Left lung (tissue), 10 donors: ENCODE data around the gene DAB1. TPM values are rescaled to one million over a fixed set of nuclear protein-coding genes. Genes with fewer than 3 reads are reported as not detected.

Experiments
- ATAC-seq: fragments of 200-7000 bp; cut with Tn5 transposase; one replicate; pipeline ENCODE4 v1.9.1; 2020; ENCODE audit warnings: moderate library complexity
- DNase-seq, 4 donors: peaks; one replicate each; pipeline ENCODE4 v3.0.0-alpha.2; 2013 to 2020
- H3K27ac ChIP-seq, 2 donors: fragments of 200-600 bp; sonication (generic) in 1 of 2; one replicate each; pipeline versions ENCODE4 v1.5.0 to v1.8.0; 2020 to 2021
- H3K27me3 ChIP-seq, 2 donors: fragments of 200-600 bp; sonication (generic) in 1 of 2; one replicate each; pipeline versions ENCODE4 v1.5.0 to v1.8.0; 2020 to 2021
- H3K36me3 ChIP-seq, 2 donors: fragments of 200-600 bp; sonication (generic) in 1 of 2; one replicate each; pipeline versions ENCODE4 v1.5.0 to v1.8.0; 2020 to 2021
- H3K4me1 ChIP-seq, 2 donors: fragments of 200-600 bp; one replicate each; pipeline ENCODE4 v1.8.0; 2021
- H3K4me3 ChIP-seq, 2 donors: fragments of 200-600 bp; sonication (generic) in 1 of 2; one replicate each; pipeline versions ENCODE4 v1.5.0 to v1.8.0; 2020 to 2021; ENCODE audit warnings: mild to moderate bottlenecking in 1 of 2
- H3K9me3 ChIP-seq, 2 donors: fragments of 200-600 bp; sonication (generic) in 1 of 2; one replicate each; pipeline versions ENCODE4 v1.5.0 to v1.8.0; 2020 to 2021
- intact Hi-C, 2 donors: fragments of 100-400 bp; cut with DNase I; formaldehyde crosslinking; loops; one replicate each; pipeline versions ENCODE4 v1.11.2 to v1.14.2; 2022
- polyA plus RNA-seq, 6 donors: library from polyadenylated mRNA; unstranded; fragments of 120-200 nt; gene quantifications; one replicate each; pipeline ENCODE4 v1.2.1, GENCODE V29; 2013; ENCODE audit not compliant: insufficient read length in 6 of 6
- total RNA-seq, 2 donors: library from RNA; stranded (reverse); fragmentation: NEBNext Ultra II Directional; extraction: Animal tissue kit (Norgen Biotek cat#: 25700); gene quantifications; one replicate each; pipeline ENCODE4 v1.2.1, GENCODE V29; 2021
- TF ChIP-seq, protein P1 (sequence below), 2 donors: fragments of 200-600 bp; sonication (generic) in 1 of 2; IDR thresholded peaks; one replicate each; pipeline versions ENCODE4 v1.5.0 to v1.8.0; 2021; ENCODE audit warnings: antibody characterized with exemption in 2 of 2
- donor health status: DM: no; HTN: yes; CAD: no.
- donor health status: DM: no; HTN: no; CAD: no.

DAB1 gene
- total and polyA plus RNA-seq, 8 donors: 0.17 to 1.7 (median 1.1) TPM

- H3K4me1 ChIP-seq: no peaks in the 10 kb centered on the region
- no peaks in the 10 kb centered on the region for H3K36me3 ChIP-seq
- no peak overlapping the region for H3K27ac ChIP-seq
- intact Hi-C loops: no loop called here
- no peak overlapping the region for H3K4me3 ChIP-seq
- ATAC-seq: no peak
- no peaks in the 10 kb centered on the region for H3K27me3 ChIP-seq
- TF ChIP-seq, protein P1, sequence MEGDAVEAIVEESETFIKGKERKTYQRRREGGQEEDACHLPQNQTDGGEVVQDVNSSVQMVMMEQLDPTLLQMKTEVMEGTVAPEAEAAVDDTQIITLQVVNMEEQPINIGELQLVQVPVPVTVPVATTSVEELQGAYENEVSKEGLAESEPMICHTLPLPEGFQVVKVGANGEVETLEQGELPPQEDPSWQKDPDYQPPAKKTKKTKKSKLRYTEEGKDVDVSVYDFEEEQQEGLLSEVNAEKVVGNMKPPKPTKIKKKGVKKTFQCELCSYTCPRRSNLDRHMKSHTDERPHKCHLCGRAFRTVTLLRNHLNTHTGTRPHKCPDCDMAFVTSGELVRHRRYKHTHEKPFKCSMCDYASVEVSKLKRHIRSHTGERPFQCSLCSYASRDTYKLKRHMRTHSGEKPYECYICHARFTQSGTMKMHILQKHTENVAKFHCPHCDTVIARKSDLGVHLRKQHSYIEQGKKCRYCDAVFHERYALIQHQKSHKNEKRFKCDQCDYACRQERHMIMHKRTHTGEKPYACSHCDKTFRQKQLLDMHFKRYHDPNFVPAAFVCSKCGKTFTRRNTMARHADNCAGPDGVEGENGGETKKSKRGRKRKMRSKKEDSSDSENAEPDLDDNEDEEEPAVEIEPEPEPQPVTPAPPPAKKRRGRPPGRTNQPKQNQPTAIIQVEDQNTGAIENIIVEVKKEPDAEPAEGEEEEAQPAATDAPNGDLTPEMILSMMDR (IDR thresholded peaks at IDR 0.05): no peak
- no peak for DNase-seq
- no peaks in the 10 kb centered on the region for H3K9me3 ChIP-seq
Observed at GRCh38 chr1:57393058-57393584, 30.7 kb downstream of the DAB1 start.

- Histone ChIP-seq H3K4me1 (no peaks in the 10 kb centered on the region), H3K36me3 (no peaks in the 10 kb centered on the region), H3K9me3 (no peaks in the 10 kb centered on the region), H3K4me3 (no peak overlapping the region), H3K27me3 (no peaks in the 10 kb centered on the region), H3K27ac (no peak overlapping the region)
- ATAC-seq (no peak), DNase-seq (no peak)
- TF ChIP-seq, protein P1 (IDR thresholded peaks at IDR 0.05): no peak
- intact Hi-C loops: no loop called here
Observed at GRCh38 chr1:57385336-57385735, 38.5 kb downstream of the DAB1 start.

DNA sequence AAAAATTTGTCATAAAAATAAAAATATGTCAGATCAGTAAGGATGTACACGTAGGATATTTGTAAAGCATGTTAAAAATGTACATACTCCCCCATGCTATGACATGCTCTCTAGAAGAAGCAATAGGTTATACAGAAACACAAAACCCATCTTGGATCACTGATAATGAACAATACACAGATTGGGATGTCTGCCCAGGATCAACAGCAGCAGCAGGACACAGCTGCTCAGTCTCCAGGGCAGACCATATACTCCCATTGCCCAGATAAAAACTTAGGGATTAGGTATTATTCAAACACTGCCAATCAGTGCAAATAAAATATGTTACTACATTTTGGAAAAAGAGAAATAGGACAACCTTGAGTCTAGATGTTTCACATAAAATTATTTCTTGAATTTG lies 39.0 kb downstream of the DAB1 start:
- H3K27me3 ChIP-seq: no peaks in the 10 kb centered on the region
- no peak overlapping the region for H3K27ac ChIP-seq
- H3K4me1 ChIP-seq: no peaks in the 10 kb centered on the region
- DNase-seq (peak in 2 of 4 donors; percentile 52 to 70), ATAC-seq (no peak)
- TF ChIP-seq, protein P1 (IDR thresholded peaks at IDR 0.05): no peak
- no peaks in the 10 kb centered on the region for H3K9me3 ChIP-seq
- no peaks in the 10 kb centered on the region for H3K36me3 ChIP-seq
- no peak overlapping the region for H3K4me3 ChIP-seq
- intact Hi-C loops: no loop called here

DNA sequence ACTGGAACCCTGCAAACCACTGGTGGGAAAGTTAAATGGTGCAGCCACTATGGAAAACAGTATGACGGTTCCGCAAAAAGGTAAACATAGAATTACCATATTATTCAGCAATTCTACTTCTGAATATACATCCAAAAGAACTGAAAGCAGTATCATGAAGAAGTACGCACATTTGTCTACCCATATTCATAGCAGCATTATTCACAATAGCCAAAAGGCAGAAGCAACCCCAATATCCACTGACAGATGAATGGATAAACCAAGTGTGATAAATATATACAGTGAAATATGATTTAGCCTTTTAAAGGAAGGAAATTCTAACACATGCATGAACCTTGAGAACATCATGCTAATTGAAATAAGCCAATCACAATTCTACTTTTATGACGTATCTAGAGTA lies 39.6 kb downstream of the DAB1 start:
- no peaks in the 10 kb centered on the region for H3K36me3 ChIP-seq
- DNase-seq (no peak), ATAC-seq (no peak)
- H3K4me1 ChIP-seq: no peaks in the 10 kb centered on the region
- H3K4me3 ChIP-seq: no peak overlapping the region
- no peaks in the 10 kb centered on the region for H3K27me3 ChIP-seq
- TF ChIP-seq, protein P1 (IDR thresholded peaks at IDR 0.05): no peak
- no peak overlapping the region for H3K27ac ChIP-seq
- intact Hi-C loops: no loop called here
- no peaks in the 10 kb centered on the region for H3K9me3 ChIP-seq

DNA sequence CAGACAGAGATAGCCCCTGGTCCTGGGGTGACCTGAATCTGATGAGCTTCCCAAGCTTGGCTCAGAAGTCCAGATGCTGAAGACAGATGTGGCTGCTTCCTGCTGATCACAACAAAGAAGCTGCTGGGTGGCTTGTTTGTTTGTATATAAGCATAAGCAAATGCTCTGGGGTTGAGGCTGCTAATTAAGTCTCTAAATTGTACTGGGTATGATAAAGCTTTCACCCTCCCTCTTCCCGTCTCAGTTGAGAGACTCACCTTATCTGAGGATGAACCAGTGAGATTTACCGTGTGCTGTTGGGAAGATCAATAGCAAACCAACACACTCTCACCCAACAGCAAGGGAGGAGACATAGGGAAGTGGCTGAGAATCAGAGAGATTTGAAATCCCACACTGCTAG lies 42.0 kb downstream of the DAB1 start:
- no peaks in the 10 kb centered on the region for H3K36me3 ChIP-seq
- DNase-seq: no peak
- no peaks in the 10 kb centered on the region for H3K27me3 ChIP-seq
- no peak for ATAC-seq
- no peak overlapping the region for H3K27ac ChIP-seq
- TF ChIP-seq, protein P1 (IDR thresholded peaks at IDR 0.05): no peak
- intact Hi-C loops: no loop called here
- no peaks in the 10 kb centered on the region for H3K4me1 ChIP-seq
- no peak overlapping the region for H3K4me3 ChIP-seq
- H3K9me3 ChIP-seq: no peaks in the 10 kb centered on the region
